ENCODE data around the gene PLA1A. TPM values are rescaled to one million over a fixed set of nuclear protein-coding genes. Genes with fewer than 3 reads are reported as not detected.

The PLA1A gene
- total and polyA plus RNA-seq, 10 of the 15 experiments (the other 5 are each of a cell fraction or from before 2014, with no cell fraction given): 2.9 to 106 (median 4.8) TPM

DNA sequence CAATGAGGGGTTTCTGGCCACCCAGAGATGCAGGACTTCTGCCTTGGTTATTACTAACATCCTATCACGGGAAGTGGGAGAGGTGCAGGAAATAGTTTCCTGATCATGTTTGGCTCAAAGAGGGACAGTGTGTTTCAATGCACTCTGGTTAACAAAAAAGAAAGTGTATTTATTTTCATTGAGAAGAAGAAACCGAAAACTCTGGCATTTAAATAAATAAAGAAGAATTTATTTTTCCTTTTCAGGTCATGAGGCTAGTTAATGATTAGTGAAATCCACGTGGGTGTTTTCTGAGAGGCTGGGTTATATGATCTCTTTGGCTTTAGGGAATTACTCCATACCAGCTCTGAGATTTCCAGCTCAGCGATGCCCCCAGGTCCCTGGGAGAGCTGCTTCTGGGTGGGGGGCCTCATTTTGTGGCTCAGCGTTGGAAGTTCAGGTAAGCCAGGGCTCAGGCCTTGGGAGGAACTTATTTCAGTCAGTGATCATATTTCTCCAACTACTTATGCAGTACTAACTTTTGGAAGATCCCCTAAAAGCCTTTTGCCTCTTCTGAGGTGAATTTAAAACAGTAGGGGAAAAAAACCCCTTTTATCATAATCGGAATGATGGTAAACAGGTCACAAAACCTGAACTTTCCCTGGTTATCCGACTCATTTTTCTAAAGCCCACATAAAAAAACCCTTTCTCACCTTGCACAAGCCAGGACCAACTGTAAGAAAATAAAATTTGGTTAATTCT lies at the start of gene PLA1A (continued):
- TF ChIP-seq BRCA1 (IDR thresholded peaks at IDR 0.05; ENCODE audit: low read depth, low read length): no peak
- peak; percentile 39; the same call in 1 of the 2 replicates for TF ChIP-seq JUNB (IDR thresholded peaks at IDR 0.05)
- TF ChIP-seq SIN3A (IDR thresholded peaks at IDR 0.05; ENCODE audit: low read depth, low read length): no peak
- TF ChIP-seq, protein P1, sequence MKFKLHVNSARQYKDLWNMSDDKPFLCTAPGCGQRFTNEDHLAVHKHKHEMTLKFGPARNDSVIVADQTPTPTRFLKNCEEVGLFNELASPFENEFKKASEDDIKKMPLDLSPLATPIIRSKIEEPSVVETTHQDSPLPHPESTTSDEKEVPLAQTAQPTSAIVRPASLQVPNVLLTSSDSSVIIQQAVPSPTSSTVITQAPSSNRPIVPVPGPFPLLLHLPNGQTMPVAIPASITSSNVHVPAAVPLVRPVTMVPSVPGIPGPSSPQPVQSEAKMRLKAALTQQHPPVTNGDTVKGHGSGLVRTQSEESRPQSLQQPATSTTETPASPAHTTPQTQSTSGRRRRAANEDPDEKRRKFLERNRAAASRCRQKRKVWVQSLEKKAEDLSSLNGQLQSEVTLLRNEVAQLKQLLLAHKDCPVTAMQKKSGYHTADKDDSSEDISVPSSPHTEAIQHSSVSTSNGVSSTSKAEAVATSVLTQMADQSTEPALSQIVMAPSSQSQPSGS (IDR thresholded peaks at IDR 0.05; ENCODE audit: low read length): no peak; the same call in 1 of the 2 replicates
- TF ChIP-seq, protein P2, sequence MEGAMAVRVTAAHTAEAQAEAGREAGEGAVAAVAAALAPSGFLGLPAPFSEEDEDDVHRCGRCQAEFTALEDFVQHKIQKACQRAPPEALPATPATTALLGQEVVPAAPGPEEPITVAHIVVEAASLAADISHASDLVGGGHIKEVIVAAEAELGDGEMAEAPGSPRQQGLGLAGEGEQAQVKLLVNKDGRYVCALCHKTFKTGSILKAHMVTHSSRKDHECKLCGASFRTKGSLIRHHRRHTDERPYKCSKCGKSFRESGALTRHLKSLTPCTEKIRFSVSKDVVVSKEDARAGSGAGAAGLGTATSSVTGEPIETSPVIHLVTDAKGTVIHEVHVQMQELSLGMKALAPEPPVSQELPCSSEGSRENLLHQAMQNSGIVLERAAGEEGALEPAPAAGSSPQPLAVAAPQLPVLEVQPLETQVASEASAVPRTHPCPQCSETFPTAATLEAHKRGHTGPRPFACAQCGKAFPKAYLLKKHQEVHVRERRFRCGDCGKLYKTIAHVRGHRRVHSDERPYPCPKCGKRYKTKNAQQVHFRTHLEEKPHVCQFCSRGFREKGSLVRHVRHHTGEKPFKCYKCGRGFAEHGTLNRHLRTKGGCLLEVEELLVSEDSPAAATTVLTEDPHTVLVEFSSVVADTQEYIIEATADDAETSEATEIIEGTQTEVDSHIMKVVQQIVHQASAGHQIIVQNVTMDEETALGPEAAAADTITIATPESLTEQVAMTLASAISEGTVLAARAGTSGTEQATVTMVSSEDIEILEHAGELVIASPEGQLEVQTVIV (IDR thresholded peaks at IDR 0.05; ENCODE audit: borderline replicate concordance, partially characterized antibody): no peak
- TF ChIP-seq RB1 (IDR thresholded peaks at IDR 0.05; ENCODE audit: borderline replicate concordance): no peak
- no peak for TF ChIP-seq POLR2AphosphoS2 (IDR thresholded peaks at IDR 0.05; ENCODE audit: low read depth, low read length)
- no peak for TF ChIP-seq PAX5 (IDR thresholded peaks at IDR 0.05; ENCODE audit: borderline replicate concordance, low read depth, low read length)
- no peak for TF ChIP-seq SMARCA5 (IDR thresholded peaks at IDR 0.05)
- no peak for TF ChIP-seq NFYA (IDR thresholded peaks at IDR 0.05; ENCODE audit: borderline replicate concordance, low read depth, low read length)
- TF ChIP-seq SRF (IDR thresholded peaks at IDR 0.05; ENCODE audit: low read depth in 2 of 2, low read length in 2 of 2): no peak
- TF ChIP-seq ZNF24 (IDR thresholded peaks at IDR 0.05): no peak
- TF ChIP-seq NR2C1 (IDR thresholded peaks at IDR 0.05): no peak
- no peak for TF ChIP-seq ATF7 (IDR thresholded peaks at IDR 0.05; ENCODE audit: low read depth)
- no peak for TF ChIP-seq TAF1 (IDR thresholded peaks at IDR 0.05; ENCODE audit: borderline replicate concordance, low read depth, low read length)
- 0 out of 2 replicates have a peak, but pooled peaks have one; percentile 16 for TF ChIP-seq MTA2 (IDR thresholded peaks at IDR 0.05; ENCODE audit: low read depth)
- TF ChIP-seq SPI1 (IDR thresholded peaks at IDR 0.05; ENCODE audit: borderline replicate concordance, insufficient read depth, low read depth, low read length): 0 out of 2 replicates have a peak, but pooled peaks have one; percentile 32
- TF ChIP-seq ESRRA (IDR thresholded peaks at IDR 0.05; ENCODE audit: low read length): no peak
- TF ChIP-seq GATAD2B (conservative IDR thresholded peaks at IDR 0.05; ENCODE audit: low read depth): peak; percentile 13; the same call in 1 of the 2 replicates
- TF ChIP-seq NFXL1 (IDR thresholded peaks at IDR 0.05; ENCODE audit: borderline replicate concordance): no peak
- no peak for TF ChIP-seq CEBPB (IDR thresholded peaks at IDR 0.05; ENCODE audit: borderline replicate concordance in 1 of 2, low read depth in 2 of 2, low read length in 2 of 2)
- no peak for TF ChIP-seq SP1 (IDR thresholded peaks at IDR 0.05; ENCODE audit: low read depth, low read length)
- TF ChIP-seq RUNX3 (IDR thresholded peaks at IDR 0.05; ENCODE audit: low read length): no peak
- TF ChIP-seq, protein P3, sequence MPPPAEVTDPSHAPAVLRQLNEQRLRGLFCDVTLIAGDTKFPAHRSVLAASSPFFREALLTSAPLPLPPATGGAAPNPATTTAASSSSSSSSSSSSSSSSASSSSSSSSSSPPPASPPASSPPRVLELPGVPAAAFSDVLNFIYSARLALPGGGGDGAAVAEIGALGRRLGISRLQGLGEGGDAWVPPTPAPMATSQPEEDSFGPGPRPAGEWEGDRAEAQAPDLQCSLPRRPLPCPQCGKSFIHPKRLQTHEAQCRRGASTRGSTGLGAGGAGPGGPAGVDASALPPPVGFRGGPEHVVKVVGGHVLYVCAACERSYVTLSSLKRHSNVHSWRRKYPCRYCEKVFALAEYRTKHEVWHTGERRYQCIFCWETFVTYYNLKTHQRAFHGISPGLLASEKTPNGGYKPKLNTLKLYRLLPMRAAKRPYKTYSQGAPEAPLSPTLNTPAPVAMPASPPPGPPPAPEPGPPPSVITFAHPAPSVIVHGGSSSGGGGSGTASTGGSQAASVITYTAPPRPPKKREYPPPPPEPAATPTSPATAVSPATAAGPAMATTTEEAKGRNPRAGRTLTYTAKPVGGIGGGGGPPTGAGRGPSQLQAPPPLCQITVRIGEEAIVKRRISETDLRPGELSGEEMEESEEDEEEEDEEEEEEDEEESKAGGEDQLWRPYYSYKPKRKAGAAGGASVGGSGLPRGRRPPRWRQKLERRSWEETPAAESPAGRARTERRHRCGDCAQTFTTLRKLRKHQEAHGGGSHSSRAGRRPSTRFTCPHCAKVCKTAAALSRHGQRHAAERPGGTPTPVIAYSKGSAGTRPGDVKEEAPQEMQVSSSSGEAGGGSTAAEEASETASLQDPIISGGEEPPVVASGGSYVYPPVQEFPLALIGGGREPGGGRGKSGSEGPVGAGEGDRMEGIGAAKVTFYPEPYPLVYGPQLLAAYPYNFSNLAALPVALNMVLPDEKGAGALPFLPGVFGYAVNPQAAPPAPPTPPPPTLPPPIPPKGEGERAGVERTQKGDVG (CRISPR knock-in tag; IDR thresholded peaks at IDR 0.05): no peak; the same call in 1 of the 2 replicates
- no peak for TF ChIP-seq HDAC2 (IDR thresholded peaks at IDR 0.05)
- TF ChIP-seq MYB (IDR thresholded peaks at IDR 0.05; ENCODE audit: borderline replicate concordance, low read depth, low read length): no peak

All from GM12878 (cell line).